ENCODE results near the gene MDGA2.

MDGA2 gene

GRCh38 chr14:47148686-47149085, 526.7 kb downstream of the MDGA2 start:
- DNase-seq (no peak), ATAC-seq (ENCODE audit: insufficient read depth, low read depth) (no peak)
- no peak overlapping the region for H3K9ac ChIP-seq (ENCODE audit: low read depth, low read length)
- no peaks in the 10 kb centered on the region for H3K36me3 ChIP-seq (ENCODE audit: insufficient read depth, low read length)
- no peak overlapping the region for H3K4me2 ChIP-seq (ENCODE audit: insufficient read depth, low read length)
- H3K79me2 ChIP-seq (ENCODE audit: insufficient read depth, low read length) = no peaks in the 10 kb centered on the region
- H3K27ac ChIP-seq (ENCODE audit: low read length) = no peak overlapping the region
- H3K4me3 ChIP-seq (ENCODE audit: low read depth in 1 of 2, low read length in 2 of 2) = no peak overlapping the region
- H3K27me3 ChIP-seq (ENCODE audit: insufficient read depth, low read length, poor library complexity) = no peaks in the 10 kb centered on the region
- H2AFZ ChIP-seq (ENCODE audit: low read depth, low read length) = no peak overlapping the region
- no peaks in the 10 kb centered on the region for H3K4me1 ChIP-seq (ENCODE audit: insufficient read depth, low read length)
- TF ChIP-seq CTCF (IDR thresholded peaks at IDR 0.05; ENCODE audit: borderline replicate concordance, extremely low read depth, low read length, poor library complexity, severe bottlenecking) (no peak), EZH2 (IDR thresholded peaks at IDR 0.05; ENCODE audit: borderline replicate concordance, low read depth, low read length, severe bottlenecking) (no peak)
- H4K20me1 ChIP-seq (ENCODE audit: insufficient read depth, low read length) = no peaks in the 10 kb centered on the region
- no peaks in the 10 kb centered on the region for H3K9me3 ChIP-seq (ENCODE audit: insufficient read depth, low read length, severe bottlenecking)

GRCh38 chr14:47120645-47121044, 554.8 kb downstream of the MDGA2 start:
- no peak overlapping the region for H3K4me2 ChIP-seq (ENCODE audit: insufficient read depth, low read length)
- no peaks in the 10 kb centered on the region for H3K36me3 ChIP-seq (ENCODE audit: insufficient read depth, low read length)
- ATAC-seq (ENCODE audit: insufficient read depth, low read depth) (no peak), DNase-seq (no peak)
- H3K4me1 ChIP-seq (ENCODE audit: insufficient read depth, low read length) = no peaks in the 10 kb centered on the region
- no peak overlapping the region for H3K4me3 ChIP-seq (ENCODE audit: low read depth in 1 of 2, low read length in 2 of 2)
- no peaks in the 10 kb centered on the region for H4K20me1 ChIP-seq (ENCODE audit: insufficient read depth, low read length)
- no peaks in the 10 kb centered on the region for H3K9me3 ChIP-seq (ENCODE audit: insufficient read depth, low read length, severe bottlenecking)
- no peaks in the 10 kb centered on the region for H3K27me3 ChIP-seq (ENCODE audit: insufficient read depth, low read length, poor library complexity)
- H2AFZ ChIP-seq (ENCODE audit: low read depth, low read length) = no peak overlapping the region
- no peaks in the 10 kb centered on the region for H3K79me2 ChIP-seq (ENCODE audit: insufficient read depth, low read length)
- no peak overlapping the region for H3K27ac ChIP-seq (ENCODE audit: low read length)
- no peak overlapping the region for H3K9ac ChIP-seq (ENCODE audit: low read depth, low read length)
- TF ChIP-seq EZH2 (IDR thresholded peaks at IDR 0.05; ENCODE audit: borderline replicate concordance, low read depth, low read length, severe bottlenecking) = no peak
- TF ChIP-seq CTCF (IDR thresholded peaks at IDR 0.05; ENCODE audit: borderline replicate concordance, extremely low read depth, low read length, poor library complexity, severe bottlenecking) = no peak

- no peak overlapping the region for H3K4me2 ChIP-seq (ENCODE audit: insufficient read depth, low read length)
- no peak overlapping the region for H3K27ac ChIP-seq (ENCODE audit: low read length)
- ATAC-seq (ENCODE audit: insufficient read depth, low read depth) (no peak), DNase-seq (no peak)
- no peak overlapping the region for H3K9ac ChIP-seq (ENCODE audit: low read depth, low read length)
- H2AFZ ChIP-seq (ENCODE audit: low read depth, low read length) = no peak overlapping the region
- H3K4me3 ChIP-seq (ENCODE audit: low read depth in 1 of 2, low read length in 2 of 2) = no peak overlapping the region
- TF ChIP-seq CTCF (IDR thresholded peaks at IDR 0.05; ENCODE audit: borderline replicate concordance, extremely low read depth, low read length, poor library complexity, severe bottlenecking) (no peak), EZH2 (IDR thresholded peaks at IDR 0.05; ENCODE audit: borderline replicate concordance, low read depth, low read length, severe bottlenecking) (no peak)
- no peaks in the 10 kb centered on the region for H4K20me1 ChIP-seq (ENCODE audit: insufficient read depth, low read length)
- H3K27me3 ChIP-seq (ENCODE audit: insufficient read depth, low read length, poor library complexity) = no peaks in the 10 kb centered on the region
- H3K79me2 ChIP-seq (ENCODE audit: insufficient read depth, low read length) = no peaks in the 10 kb centered on the region
- no peaks in the 10 kb centered on the region for H3K36me3 ChIP-seq (ENCODE audit: insufficient read depth, low read length)
- no peaks in the 10 kb centered on the region for H3K9me3 ChIP-seq (ENCODE audit: insufficient read depth, low read length, severe bottlenecking)
- H3K4me1 ChIP-seq (ENCODE audit: insufficient read depth, low read length) = no peaks in the 10 kb centered on the region
These were observed 571.6 kb downstream of the MDGA2 start for GRCh38 chr14:47103771-47104170.

GRCh38 chr14:47102472-47102871, 572.9 kb downstream of the MDGA2 start:
- Histone ChIP-seq H4K20me1 (ENCODE audit: insufficient read depth, low read length) (no peaks in the 10 kb centered on the region), H3K4me2 (ENCODE audit: insufficient read depth, low read length) (no peak overlapping the region), H3K4me3 (ENCODE audit: low read depth in 1 of 2, low read length in 2 of 2) (no peak overlapping the region), H3K36me3 (ENCODE audit: insufficient read depth, low read length) (no peaks in the 10 kb centered on the region), H3K9ac (ENCODE audit: low read depth, low read length) (no peak overlapping the region), H3K79me2 (ENCODE audit: insufficient read depth, low read length) (no peaks in the 10 kb centered on the region), H3K4me1 (ENCODE audit: insufficient read depth, low read length) (no peaks in the 10 kb centered on the region), H3K27ac (ENCODE audit: low read length) (no peak overlapping the region), H2AFZ (ENCODE audit: low read depth, low read length) (no peak overlapping the region), H3K9me3 (ENCODE audit: insufficient read depth, low read length, severe bottlenecking) (no peaks in the 10 kb centered on the region), H3K27me3 (ENCODE audit: insufficient read depth, low read length, poor library complexity) (no peaks in the 10 kb centered on the region)
- no peak for TF ChIP-seq CTCF (IDR thresholded peaks at IDR 0.05; ENCODE audit: borderline replicate concordance, extremely low read depth, low read length, poor library complexity, severe bottlenecking)
- no peak for TF ChIP-seq EZH2 (IDR thresholded peaks at IDR 0.05; ENCODE audit: borderline replicate concordance, low read depth, low read length, severe bottlenecking)
- DNase-seq (no peak), ATAC-seq (ENCODE audit: insufficient read depth, low read depth) (no peak)
